Jurkat, Clone E6-1 (cell line): ENCODE results near the gene PPP1R7.
A peak's percentile ranks its signal among the peaks of the same experiment; 100 is the strongest.

Experiments
- DNase-seq: peaks from one replicate; pipeline ENCODE4 v3.0.0-alpha.2; 2011; ENCODE audit warnings: low read depth, low spot score
- H3K4me3 ChIP-seq: 2 replicates; pipeline ENCODE4 v1.5.1; 2011; ENCODE audit warnings: mild to moderate bottlenecking, low read length, control low read depth, moderate library complexity

Gene PPP1R7

GRCh38 chr2:241136661-241137260, 13.5 kb upstream of the PPP1R7 start:
- H3K4me3 ChIP-seq: no peak overlapping the region
- no peak for DNase-seq

GRCh38 chr2:241137276-241138190, 12.7 kb upstream of the PPP1R7 start:
- no peak for DNase-seq
- no peak overlapping the region for H3K4me3 ChIP-seq

GRCh38 chr2:241138471-241138870, 11.8 kb upstream of the PPP1R7 start:
- H3K4me3 ChIP-seq: no peak overlapping the region
- no peak for DNase-seq

GRCh38 chr2:241139531-241140444, 10.5 kb upstream of the PPP1R7 start:
- DNase-seq: no peak
- H3K4me3 ChIP-seq: no peak overlapping the region

- no peak for DNase-seq
- H3K4me3 ChIP-seq: no peak overlapping the region
These were observed 9.8 kb upstream of the PPP1R7 start for GRCh38 chr2:241140445-241140840.

GRCh38 chr2:241141214-241141770, 9.0 kb upstream of the PPP1R7 start:
- no peak overlapping the region for H3K4me3 ChIP-seq
- no peak for DNase-seq

GRCh38 chr2:241142063-241142462, 8.2 kb upstream of the PPP1R7 start:
- DNase-seq: no peak
- H3K4me3 ChIP-seq: no peak overlapping the region

- no peak for DNase-seq
- no peak overlapping the region for H3K4me3 ChIP-seq
These were observed 7.7 kb upstream of the PPP1R7 start for GRCh38 chr2:241142593-241142992.

GRCh38 chr2:241146286-241146685, 4.0 kb upstream of the PPP1R7 start:
- no peak overlapping the region for H3K4me3 ChIP-seq
- DNase-seq: no peak

- H3K4me3 ChIP-seq: no peak overlapping the region
- no peak for DNase-seq
These were observed 2.9 kb upstream of the PPP1R7 start for GRCh38 chr2:241147336-241147735.

GRCh38 chr2:241148239-241148638, 2.0 kb upstream of the PPP1R7 start:
- peak overlapping the region; percentile 88 for H3K4me3 ChIP-seq
- DNase-seq: no peak

GRCh38 chr2:241148891-241149674, 1.2 kb upstream of the PPP1R7 start, which contains the start of gene PASK:
Gene PASK (minus strand): TSS chr2:241149472. CDS start chr2:241143032, 6,440 bp downstream.
- peak within 1 kb of the TSS; percentile 88 for H3K4me3 ChIP-seq
- DNase-seq: peak; percentile 95

- DNase-seq: no peak
These were observed 667 bp upstream of the PPP1R7 start for GRCh38 chr2:241149675-241149924.

GRCh38 chr2:241150660-241151530, 628 bp downstream of the PPP1R7 start:
- peak overlapping the region; percentile 88 for H3K4me3 ChIP-seq
- DNase-seq: no peak

More at GRCh38 chr2:241149675-241149924, 667 bp upstream of the PPP1R7 start:
- H3K4me3 ChIP-seq: peak overlapping the region; percentile 88

- H3K4me3 ChIP-seq: no peak overlapping the region
These were observed 1.8 kb downstream of the PPP1R7 start for GRCh38 chr2:241151934-241152660.

GRCh38 chr2:241153616-241154015, 3.3 kb downstream of the PPP1R7 start:
- H3K4me3 ChIP-seq: no peak overlapping the region
- peak; percentile 32 for DNase-seq

More at GRCh38 chr2:241151934-241152660, 1.8 kb downstream of the PPP1R7 start:
- no peak for DNase-seq

- no peak overlapping the region for H3K4me3 ChIP-seq
- DNase-seq: no peak
These were observed 4.6 kb downstream of the PPP1R7 start for GRCh38 chr2:241154915-241155314.
